Type B pancreatic cell (in vitro differentiated cells): ENCODE measurements around the gene HMSD. TPM values are rescaled to one million over a fixed set of nuclear protein-coding genes. Genes with fewer than 3 reads are reported as not detected.

Experiments
- DNase-seq: peaks from one replicate; pipeline ENCODE4 v3.0.0; 2021; ENCODE audit warnings: mixed read lengths; ENCODE audit not compliant: unreplicated experiment; ENCODE audit errors: extremely low spot score
- H3K27ac Mint-ChIP-seq: 2 replicates; pipeline ENCODE4 v1.8.0; 2021; ENCODE audit warnings: mild to moderate bottlenecking, mixed read lengths
- H3K27me3 Mint-ChIP-seq: 2 replicates; pipeline ENCODE4 v1.8.0; 2021; ENCODE audit warnings: mixed read lengths
- H3K36me3 Mint-ChIP-seq: 2 replicates; pipeline ENCODE4 v1.8.0; 2021; ENCODE audit warnings: mixed read lengths
- H3K4me1 Mint-ChIP-seq: one replicate; pipeline ENCODE4 v1.8.0; 2021; ENCODE audit warnings: mixed read lengths; ENCODE audit not compliant: unreplicated experiment
- H3K4me3 Mint-ChIP-seq: 2 replicates; pipeline ENCODE4 v1.8.0; 2021; ENCODE audit warnings: mild to moderate bottlenecking, mixed read lengths
- H3K9me3 Mint-ChIP-seq: 2 replicates; pipeline ENCODE4 v1.8.0; 2021; ENCODE audit warnings: mixed read lengths
- total RNA-seq: library from RNA; stranded (reverse); gene quantifications from 2 replicates; pipeline ENCODE4 v1.2.1, GENCODE V29; 2021; ENCODE audit warnings: low replicate concordance
- TF ChIP-seq, protein P1 (sequence below): fragments of 200-600 bp; sonication (generic); conservative IDR thresholded peaks from 2 replicates; pipeline ENCODE4 v1.5.0; 2021; ENCODE audit warnings: antibody characterized with exemption, mild to moderate bottlenecking

The HMSD gene
- total RNA-seq, 1 donor from 2014 or later = 4.5 TPM

DNA sequence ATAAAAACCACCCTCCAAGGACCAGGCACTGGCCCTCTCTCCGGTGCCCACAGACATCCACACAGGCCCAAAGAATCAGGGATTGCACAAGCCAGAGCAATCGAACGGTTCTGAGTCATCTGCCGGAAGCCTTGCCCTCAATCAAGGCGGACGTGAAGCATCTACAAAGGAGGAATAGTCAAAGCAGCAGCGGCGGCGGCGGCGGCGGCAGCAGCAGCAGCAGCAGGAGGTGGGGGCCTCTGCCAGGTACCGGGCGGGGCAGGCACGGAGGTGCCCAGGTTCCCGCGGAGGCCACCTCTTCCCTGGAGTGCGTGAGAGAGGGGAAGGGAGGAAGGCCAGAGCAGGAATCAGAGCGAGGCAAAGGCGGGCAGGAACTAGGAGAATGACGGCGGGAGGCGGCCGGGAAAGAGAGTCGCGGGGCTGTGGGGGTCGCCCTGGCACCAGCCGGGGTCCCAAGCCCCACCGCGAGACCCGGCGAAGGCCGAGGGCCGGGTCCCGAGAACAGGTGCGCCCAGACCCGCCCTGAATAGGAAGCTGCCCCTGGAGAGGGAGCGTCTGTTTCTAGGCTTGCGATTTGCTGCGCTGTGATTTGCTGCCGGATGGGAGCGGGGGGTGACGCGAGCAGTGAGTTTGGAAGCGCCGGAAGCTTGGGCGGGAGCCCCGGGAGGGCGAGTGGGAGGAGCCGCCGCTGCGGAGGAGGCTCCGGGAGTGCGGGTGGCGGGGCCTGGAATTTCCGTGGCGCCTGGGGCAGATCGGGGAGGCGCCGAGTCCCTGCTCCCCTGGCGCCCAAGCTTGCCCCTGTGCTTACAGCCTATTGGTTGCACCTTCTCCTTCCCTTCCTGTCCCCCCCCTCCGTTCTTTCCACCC is 21.1 kb downstream of the HMSD start, which contains the start of gene SERPINB8:
Gene SERPINB8, plus strand, starts transcription at position 140 of the 867 bp plus-strand sequence. CDS start 8,228 bp downstream, outside the sequence.
- TF ChIP-seq, protein P1, sequence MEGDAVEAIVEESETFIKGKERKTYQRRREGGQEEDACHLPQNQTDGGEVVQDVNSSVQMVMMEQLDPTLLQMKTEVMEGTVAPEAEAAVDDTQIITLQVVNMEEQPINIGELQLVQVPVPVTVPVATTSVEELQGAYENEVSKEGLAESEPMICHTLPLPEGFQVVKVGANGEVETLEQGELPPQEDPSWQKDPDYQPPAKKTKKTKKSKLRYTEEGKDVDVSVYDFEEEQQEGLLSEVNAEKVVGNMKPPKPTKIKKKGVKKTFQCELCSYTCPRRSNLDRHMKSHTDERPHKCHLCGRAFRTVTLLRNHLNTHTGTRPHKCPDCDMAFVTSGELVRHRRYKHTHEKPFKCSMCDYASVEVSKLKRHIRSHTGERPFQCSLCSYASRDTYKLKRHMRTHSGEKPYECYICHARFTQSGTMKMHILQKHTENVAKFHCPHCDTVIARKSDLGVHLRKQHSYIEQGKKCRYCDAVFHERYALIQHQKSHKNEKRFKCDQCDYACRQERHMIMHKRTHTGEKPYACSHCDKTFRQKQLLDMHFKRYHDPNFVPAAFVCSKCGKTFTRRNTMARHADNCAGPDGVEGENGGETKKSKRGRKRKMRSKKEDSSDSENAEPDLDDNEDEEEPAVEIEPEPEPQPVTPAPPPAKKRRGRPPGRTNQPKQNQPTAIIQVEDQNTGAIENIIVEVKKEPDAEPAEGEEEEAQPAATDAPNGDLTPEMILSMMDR = no peak
- Mint-ChIP-seq H3K27me3 (no peaks in the 10 kb centered on the region), H3K36me3 (peaks cover 4% of the 10 kb centered on the region), H3K4me1 (peaks cover 8% of the 10 kb centered on the region), H3K9me3 (no peaks in the 10 kb centered on the region), H3K27ac (peak within 1 kb of the TSS; percentile 98), H3K4me3 (peak within 1 kb of the TSS; percentile 97)
- DNase-seq = peak; percentile 93

DNA sequence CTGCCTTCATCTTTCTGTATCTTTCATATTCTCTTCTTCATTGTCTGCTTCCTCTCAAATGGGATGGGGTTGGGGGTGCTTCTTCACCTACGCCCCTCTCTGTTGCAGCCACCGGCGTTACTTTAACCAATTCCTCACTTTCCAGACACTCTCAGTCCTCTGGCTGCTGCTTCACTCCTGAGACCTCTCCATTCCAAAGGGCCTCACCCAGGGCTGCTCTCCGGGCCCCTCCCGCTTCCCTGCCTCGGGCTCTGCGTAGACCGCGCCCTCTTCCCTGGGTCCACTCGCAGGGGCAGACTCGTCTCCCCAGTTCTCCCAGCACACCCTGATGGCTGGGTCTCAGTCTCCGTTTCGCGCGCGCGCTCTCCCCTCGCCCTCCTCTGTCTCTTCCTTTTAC is 21.7 kb downstream of the HMSD start:
- H3K27ac Mint-ChIP-seq = peak overlapping the region; percentile 98
- DNase-seq = peak; percentile 73
- peaks cover 8% of the 10 kb centered on the region for H3K4me1 Mint-ChIP-seq
- H3K36me3 Mint-ChIP-seq = peaks cover 4% of the 10 kb centered on the region
- TF ChIP-seq, protein P1 = no peak
- peak overlapping the region; percentile 97 for H3K4me3 Mint-ChIP-seq
- H3K9me3 Mint-ChIP-seq = no peaks in the 10 kb centered on the region
- no peaks in the 10 kb centered on the region for H3K27me3 Mint-ChIP-seq

DNA sequence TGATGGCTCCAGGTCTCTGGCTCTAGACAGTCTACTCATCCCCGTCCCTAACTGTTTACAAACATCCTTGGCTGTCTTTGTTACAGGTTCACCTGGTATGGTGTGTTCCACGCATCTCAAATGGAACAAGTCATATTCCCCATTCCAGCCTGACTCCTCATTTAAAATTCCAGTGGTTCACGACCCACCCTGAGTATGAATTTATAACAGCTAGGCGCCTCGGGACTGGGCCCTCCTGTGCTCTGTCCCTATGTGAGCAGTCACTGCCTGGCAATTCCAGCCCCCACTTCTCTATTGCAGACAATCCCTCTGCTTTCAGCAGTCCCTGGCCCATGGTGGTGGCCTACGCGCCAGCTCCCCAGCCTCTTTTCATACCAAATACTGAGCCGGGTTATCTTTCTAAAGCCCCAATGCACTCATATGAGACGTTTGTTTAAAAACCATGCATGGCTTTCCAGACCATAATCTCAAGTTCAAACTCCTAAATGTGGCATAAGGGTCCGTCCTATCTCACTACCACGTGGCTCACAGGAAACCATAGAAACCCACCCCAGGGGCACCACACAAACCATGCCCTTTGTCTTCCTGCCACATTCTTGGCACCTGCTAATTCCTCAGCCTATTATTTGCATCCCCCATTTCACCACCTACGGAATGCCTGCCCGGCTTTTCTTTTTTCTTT is 22.4 kb downstream of the HMSD start:
- peaks cover 4% of the 10 kb centered on the region for H3K36me3 Mint-ChIP-seq
- no peaks in the 10 kb centered on the region for H3K9me3 Mint-ChIP-seq
- TF ChIP-seq, protein P1 = no peak
- peaks cover 8% of the 10 kb centered on the region for H3K4me1 Mint-ChIP-seq
- DNase-seq = no peak
- H3K27ac Mint-ChIP-seq = peak overlapping the region; percentile 98
- H3K4me3 Mint-ChIP-seq = peak overlapping the region; percentile 97
- H3K27me3 Mint-ChIP-seq = no peaks in the 10 kb centered on the region

DNA sequence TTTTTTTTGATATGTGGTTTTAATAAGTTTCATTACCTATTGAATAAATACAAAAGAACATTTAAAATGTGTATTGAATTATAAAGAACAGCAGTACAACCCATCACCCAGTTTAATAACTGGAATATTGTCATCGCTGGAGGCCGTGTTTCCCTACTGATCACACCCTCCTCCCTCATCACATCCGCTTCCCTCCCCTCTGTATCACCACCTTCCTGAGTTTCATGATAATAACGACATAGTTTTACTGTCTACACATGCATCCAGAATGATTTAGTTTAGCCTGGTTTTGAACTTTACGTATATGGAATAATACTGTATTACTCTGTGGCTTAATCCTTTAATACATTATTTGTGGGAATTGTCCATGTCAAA is 22.9 kb downstream of the HMSD start:
- Mint-ChIP-seq H3K4me3 (peak overlapping the region; percentile 97), H3K9me3 (no peaks in the 10 kb centered on the region), H3K27ac (peak overlapping the region; percentile 98), H3K4me1 (peaks cover 8% of the 10 kb centered on the region), H3K27me3 (no peaks in the 10 kb centered on the region), H3K36me3 (peaks cover 4% of the 10 kb centered on the region)
- DNase-seq = no peak
- TF ChIP-seq, protein P1 = no peak

DNA sequence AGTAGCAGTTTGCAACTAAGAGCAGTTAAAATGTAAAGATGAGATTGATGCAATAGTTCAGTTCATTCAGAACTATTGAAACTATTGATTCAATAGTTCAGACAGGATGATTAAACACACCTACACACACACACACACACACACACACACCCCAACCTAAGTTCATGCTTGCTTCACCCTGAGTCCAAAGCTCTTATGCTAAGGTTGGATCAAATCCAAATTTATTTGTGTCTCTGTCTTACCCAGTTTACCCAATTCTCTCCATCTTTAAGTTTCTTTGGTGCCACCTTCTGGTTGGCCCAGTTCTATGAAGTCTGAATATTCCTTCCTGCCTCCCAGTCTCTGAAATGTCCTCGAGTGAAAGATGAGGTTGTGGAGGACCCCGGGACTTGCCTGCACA is 25.9 kb downstream of the HMSD start:
- Mint-ChIP-seq H3K4me1 (peaks cover 10% of the 10 kb centered on the region), H3K36me3 (peaks cover 4% of the 10 kb centered on the region), H3K27ac (no peak overlapping the region), H3K4me3 (no peak overlapping the region), H3K27me3 (no peaks in the 10 kb centered on the region), H3K9me3 (no peaks in the 10 kb centered on the region)
- TF ChIP-seq, protein P1 = peak; percentile 20
- DNase-seq = no peak
